ENCODE results near the gene SPRN.

SPRN gene

DNA sequence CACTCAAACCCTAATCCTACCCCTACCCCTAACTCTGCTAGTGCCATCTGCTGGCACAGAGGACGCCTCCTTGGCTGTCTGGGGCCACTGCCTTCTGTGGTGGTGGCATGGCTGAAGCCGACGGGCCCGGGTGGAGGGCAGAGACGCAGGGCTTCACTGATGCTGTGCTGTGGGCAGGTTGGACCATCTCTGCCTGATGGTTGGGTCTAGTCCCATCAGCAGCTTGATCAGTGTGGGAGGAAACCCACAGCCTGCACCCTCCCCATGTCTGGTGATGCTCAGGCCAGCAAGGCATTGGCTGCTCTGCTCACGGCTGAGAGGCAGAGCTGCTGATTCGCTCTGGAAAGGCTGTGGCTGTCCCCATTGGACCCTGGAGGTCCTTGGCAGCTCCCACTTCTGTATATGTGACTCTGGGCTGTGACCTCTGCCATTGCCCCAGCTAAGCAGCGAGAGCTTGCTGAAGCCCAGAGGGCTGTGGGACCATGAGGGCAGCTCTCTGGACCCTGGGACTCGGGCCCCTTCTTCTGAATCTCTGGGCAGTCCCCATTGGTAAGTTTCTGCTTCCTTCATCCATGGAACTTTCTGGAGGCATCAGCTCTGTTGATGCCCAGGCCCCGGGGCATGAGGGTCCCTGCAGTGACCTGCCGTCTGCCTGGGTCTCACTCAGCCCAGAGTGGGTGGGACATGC, 29.2 kb upstream of the SPRN start, which contains the start of gene SCART1:
SCART1 (plus strand) TSS at position 430 of the 688 bp plus-strand sequence; CDS start at position 483, 53 bp downstream.
- Histone ChIP-seq H3K9me2 (replicated peaks; ENCODE audit: insufficient read depth, low read length) (no peaks in the 10 kb centered on the region), H3K9me3 (ENCODE audit: insufficient read depth, low read length) (no peaks in the 10 kb centered on the region), H3K79me2 (ENCODE audit: insufficient read depth, low read length) (no peaks in the 10 kb centered on the region), H3K27ac (ENCODE audit: low read depth, low read length) (no peak within 1 kb of the TSS), H3K4me2 (ENCODE audit: low read depth, low read length, poor library complexity, severe bottlenecking) (no peak within 1 kb of the TSS), H3K36me3 (ENCODE audit: low read length) (no peaks in the 10 kb centered on the region), H3F3A (ENCODE audit: insufficient read depth) (no peaks in the 10 kb centered on the region), H2AFZ (ENCODE audit: low read depth, low read length, severe bottlenecking) (no peak within 1 kb of the TSS), H3K27me3 (ENCODE audit: low read length) (no peaks in the 10 kb centered on the region), H3K4me3 (ENCODE audit: insufficient read depth, low read length, poor library complexity, severe bottlenecking) (no peak within 1 kb of the TSS), H3K9ac (ENCODE audit: low read length) (no peak within 1 kb of the TSS), H4K20me1 (ENCODE audit: low read depth, low read length) (no peaks in the 10 kb centered on the region)
- no peak for TF ChIP-seq EZH2phosphoT487 (conservative IDR thresholded peaks at IDR 0.05; ENCODE audit: low read length)

DNA sequence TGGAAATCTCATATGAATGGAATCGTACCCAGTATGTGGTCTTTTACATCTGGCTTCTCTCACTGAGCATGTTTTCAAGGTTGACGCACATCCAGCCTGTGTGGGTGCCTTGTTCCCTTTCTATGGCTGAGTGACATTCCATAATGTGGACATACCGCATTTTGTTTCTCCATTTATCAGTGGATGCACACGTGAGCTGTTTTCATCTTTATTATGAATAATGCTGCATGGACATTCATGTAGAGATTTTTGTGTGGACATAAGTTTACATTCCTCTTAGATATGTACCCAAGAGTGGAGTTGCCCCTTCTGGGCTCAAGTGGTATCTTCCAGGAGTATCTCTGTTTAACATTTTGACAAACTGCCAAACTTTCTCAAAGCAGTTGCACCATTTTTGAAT, 28.0 kb upstream of the SPRN start:
- H3K9me2 ChIP-seq (replicated peaks; ENCODE audit: insufficient read depth, low read length) = no peaks in the 10 kb centered on the region
- no peak overlapping the region for H3K4me3 ChIP-seq (ENCODE audit: insufficient read depth, low read length, poor library complexity, severe bottlenecking)
- H2AFZ ChIP-seq (ENCODE audit: low read depth, low read length, severe bottlenecking) = no peak overlapping the region
- H3K27ac ChIP-seq (ENCODE audit: low read depth, low read length) = no peak overlapping the region
- H3K9ac ChIP-seq (ENCODE audit: low read length) = no peak overlapping the region
- no peaks in the 10 kb centered on the region for H3F3A ChIP-seq (ENCODE audit: insufficient read depth)
- H3K9me3 ChIP-seq (ENCODE audit: insufficient read depth, low read length) = peaks cover 10% of the 10 kb centered on the region; the same call in 1 of the 2 replicates
- H3K79me2 ChIP-seq (ENCODE audit: insufficient read depth, low read length) = no peaks in the 10 kb centered on the region
- H3K27me3 ChIP-seq (ENCODE audit: low read length) = no peaks in the 10 kb centered on the region
- no peak overlapping the region for H3K4me2 ChIP-seq (ENCODE audit: low read depth, low read length, poor library complexity, severe bottlenecking)
- TF ChIP-seq EZH2phosphoT487 (conservative IDR thresholded peaks at IDR 0.05; ENCODE audit: low read length) = no peak
- TF ChIP-seq, protein P1, sequence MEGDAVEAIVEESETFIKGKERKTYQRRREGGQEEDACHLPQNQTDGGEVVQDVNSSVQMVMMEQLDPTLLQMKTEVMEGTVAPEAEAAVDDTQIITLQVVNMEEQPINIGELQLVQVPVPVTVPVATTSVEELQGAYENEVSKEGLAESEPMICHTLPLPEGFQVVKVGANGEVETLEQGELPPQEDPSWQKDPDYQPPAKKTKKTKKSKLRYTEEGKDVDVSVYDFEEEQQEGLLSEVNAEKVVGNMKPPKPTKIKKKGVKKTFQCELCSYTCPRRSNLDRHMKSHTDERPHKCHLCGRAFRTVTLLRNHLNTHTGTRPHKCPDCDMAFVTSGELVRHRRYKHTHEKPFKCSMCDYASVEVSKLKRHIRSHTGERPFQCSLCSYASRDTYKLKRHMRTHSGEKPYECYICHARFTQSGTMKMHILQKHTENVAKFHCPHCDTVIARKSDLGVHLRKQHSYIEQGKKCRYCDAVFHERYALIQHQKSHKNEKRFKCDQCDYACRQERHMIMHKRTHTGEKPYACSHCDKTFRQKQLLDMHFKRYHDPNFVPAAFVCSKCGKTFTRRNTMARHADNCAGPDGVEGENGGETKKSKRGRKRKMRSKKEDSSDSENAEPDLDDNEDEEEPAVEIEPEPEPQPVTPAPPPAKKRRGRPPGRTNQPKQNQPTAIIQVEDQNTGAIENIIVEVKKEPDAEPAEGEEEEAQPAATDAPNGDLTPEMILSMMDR (IDR thresholded peaks at IDR 0.05; ENCODE audit: insufficient read depth, low read length, poor library complexity, severe bottlenecking) = no peak
- no peaks in the 10 kb centered on the region for H4K20me1 ChIP-seq (ENCODE audit: low read depth, low read length)
- 0 out of 2 replicates have a peak, but pooled peaks cover 3% of the 10 kb centered on the region for H3K36me3 ChIP-seq (ENCODE audit: low read length)

DNA sequence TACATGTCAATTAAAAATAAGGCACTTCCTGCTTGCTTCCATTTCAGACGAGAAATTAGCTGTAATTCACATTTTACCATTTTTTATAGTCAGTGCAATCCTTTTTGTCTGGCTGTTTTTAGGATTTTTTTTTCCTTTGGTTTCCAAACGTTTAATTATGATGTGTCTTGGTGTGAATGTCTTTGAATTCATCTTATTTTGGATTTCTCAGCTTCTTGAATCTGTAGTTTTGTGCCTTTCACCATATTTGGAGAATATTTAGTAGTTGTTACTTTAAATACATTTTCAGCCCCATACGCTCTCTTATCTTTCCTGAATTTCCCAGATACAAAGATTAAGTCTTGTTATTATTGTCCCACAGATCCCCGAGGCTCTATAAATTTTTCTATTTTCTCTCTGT, 26.9 kb upstream of the SPRN start:
- no peak for TF ChIP-seq EZH2phosphoT487 (conservative IDR thresholded peaks at IDR 0.05; ENCODE audit: low read length)
- TF ChIP-seq, protein P1 (IDR thresholded peaks at IDR 0.05; ENCODE audit: insufficient read depth, low read length, poor library complexity, severe bottlenecking) = no peak
- Histone ChIP-seq H3K9me3 (ENCODE audit: insufficient read depth, low read length) (peaks cover 17% of the 10 kb centered on the region; the same call in 1 of the 2 replicates), H2AFZ (ENCODE audit: low read depth, low read length, severe bottlenecking) (no peak overlapping the region), H3K36me3 (ENCODE audit: low read length) (0 out of 2 replicates have a peak, but pooled peaks cover 3% of the 10 kb centered on the region), H3F3A (ENCODE audit: insufficient read depth) (no peaks in the 10 kb centered on the region), H3K4me3 (ENCODE audit: insufficient read depth, low read length, poor library complexity, severe bottlenecking) (no peak overlapping the region), H3K79me2 (ENCODE audit: insufficient read depth, low read length) (no peaks in the 10 kb centered on the region), H3K27ac (ENCODE audit: low read depth, low read length) (no peak overlapping the region), H3K9ac (ENCODE audit: low read length) (no peak overlapping the region), H3K9me2 (replicated peaks; ENCODE audit: insufficient read depth, low read length) (no peaks in the 10 kb centered on the region), H4K20me1 (ENCODE audit: low read depth, low read length) (no peaks in the 10 kb centered on the region), H3K4me2 (ENCODE audit: low read depth, low read length, poor library complexity, severe bottlenecking) (no peak overlapping the region), H3K27me3 (ENCODE audit: low read length) (no peaks in the 10 kb centered on the region)

DNA sequence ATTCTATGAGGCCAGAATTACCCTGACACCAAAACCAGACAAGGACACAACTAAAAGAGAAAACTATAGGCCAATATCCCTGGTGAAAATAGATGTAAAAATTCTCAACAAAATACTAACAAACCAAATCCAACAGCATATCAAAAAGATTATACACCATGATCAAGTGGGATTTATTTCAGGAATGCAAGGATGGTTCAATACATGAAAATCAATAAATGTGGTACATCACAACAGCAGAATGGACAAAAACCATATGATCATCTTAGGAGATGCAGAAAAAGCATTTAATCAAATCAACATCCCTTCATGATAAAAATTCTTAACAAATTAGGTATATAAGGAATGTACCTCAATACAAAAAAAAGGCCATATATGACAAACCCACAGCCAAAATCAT, 23.7 kb upstream of the SPRN start:
- Histone ChIP-seq H3K27ac (ENCODE audit: low read depth, low read length) (no peak overlapping the region), H3K36me3 (ENCODE audit: low read length) (0 out of 2 replicates have a peak, but pooled peaks cover 3% of the 10 kb centered on the region), H3K4me3 (ENCODE audit: insufficient read depth, low read length, poor library complexity, severe bottlenecking) (no peak overlapping the region), H3K9me2 (replicated peaks; ENCODE audit: insufficient read depth, low read length) (no peaks in the 10 kb centered on the region), H4K20me1 (ENCODE audit: low read depth, low read length) (no peaks in the 10 kb centered on the region), H3K9ac (ENCODE audit: low read length) (no peak overlapping the region), H3K9me3 (ENCODE audit: insufficient read depth, low read length) (peaks cover 17% of the 10 kb centered on the region; the same call in 1 of the 2 replicates), H3K4me2 (ENCODE audit: low read depth, low read length, poor library complexity, severe bottlenecking) (no peak overlapping the region), H2AFZ (ENCODE audit: low read depth, low read length, severe bottlenecking) (no peak overlapping the region), H3K27me3 (ENCODE audit: low read length) (no peaks in the 10 kb centered on the region), H3K79me2 (ENCODE audit: insufficient read depth, low read length) (no peaks in the 10 kb centered on the region), H3F3A (ENCODE audit: insufficient read depth) (no peaks in the 10 kb centered on the region)
- TF ChIP-seq, protein P1 (IDR thresholded peaks at IDR 0.05; ENCODE audit: insufficient read depth, low read length, poor library complexity, severe bottlenecking) = no peak
- TF ChIP-seq EZH2phosphoT487 (conservative IDR thresholded peaks at IDR 0.05; ENCODE audit: low read length) = no peak

All from SU-DHL-6 (cell line).